Activated gamma-delta T cell (primary cell): ENCODE measurements around the gene CD276.
"Not testable (repeated sequence)": the region's sequence is repeated elsewhere in the genome, so short reads cannot be mapped to it uniquely, and the experiment has no call there.

Experiments
- DNase-seq: peaks from one replicate; lab custom pipeline; 2025; lab: John Stamatoyannopoulos, UW

The CD276 gene

GRCh38 chr15:73684581-73685455, 635 bp downstream of the CD276 start:
- no peak for DNase-seq

GRCh38 chr15:73685981-73686380, 1.8 kb downstream of the CD276 start:
- DNase-seq, result no peak

- DNase-seq, result no peak
These were observed 2.6 kb downstream of the CD276 start for GRCh38 chr15:73686781-73687256.

GRCh38 chr15:73687351-73687750, 3.2 kb downstream of the CD276 start:
- DNase-seq, result no peak

GRCh38 chr15:73688455-73688854, 4.3 kb downstream of the CD276 start:
- no peak for DNase-seq

GRCh38 chr15:73691396-73691795, 7.2 kb downstream of the CD276 start:
- DNase-seq, result no peak

- DNase-seq, result no peak
These were observed 10.2 kb downstream of the CD276 start for GRCh38 chr15:73694419-73694818.

GRCh38 chr15:73695773-73696640, 11.8 kb downstream of the CD276 start:
- no peak for DNase-seq

- no peak for DNase-seq
These were observed 12.4 kb downstream of the CD276 start for GRCh38 chr15:73696641-73697001.

- DNase-seq, result peak; percentile 27
These were observed 12.9 kb downstream of the CD276 start for GRCh38 chr15:73697033-73697467.

GRCh38 chr15:73699249-73700040, 15.3 kb downstream of the CD276 start:
- DNase-seq, result no peak

GRCh38 chr15:73700041-73700842, 16.1 kb downstream of the CD276 start:
- DNase-seq, result no peak

GRCh38 chr15:73702311-73703239, 18.4 kb downstream of the CD276 start:
- DNase-seq, result not testable (repeated sequence)

GRCh38 chr15:73703601-73704000, 19.4 kb downstream of the CD276 start:
- DNase-seq, result not testable (repeated sequence)

- not testable (repeated sequence) for DNase-seq
These were observed 20.1 kb downstream of the CD276 start for GRCh38 chr15:73704142-73704868.

GRCh38 chr15:73704869-73705645, 20.9 kb downstream of the CD276 start:
- DNase-seq, result no peak

- DNase-seq, result no peak
These were observed 24.5 kb downstream of the CD276 start for GRCh38 chr15:73708691-73709090.

- DNase-seq, result no peak
These were observed 25.1 kb downstream of the CD276 start for GRCh38 chr15:73709241-73709640.
